Jurkat, Clone E6-1 (cell line): ENCODE data around the gene SPATA20.

Source experiments
- DNase-seq: peaks from one replicate; pipeline ENCODE4 v3.0.0-alpha.2; 2011; ENCODE audit warnings: low read depth, low spot score
- H3K4me3 ChIP-seq: 2 replicates; pipeline ENCODE4 v1.5.1; 2011; ENCODE audit warnings: mild to moderate bottlenecking, low read length, control low read depth, moderate library complexity

The SPATA20 gene

GRCh38 chr17:50537721-50538548 is 9.0 kb upstream of the SPATA20 start:
- no peak for DNase-seq
- no peak overlapping the region for H3K4me3 ChIP-seq

- H3K4me3 ChIP-seq, result no peak overlapping the region
- no peak for DNase-seq
Measured at GRCh38 chr17:50538549-50539410, 8.2 kb upstream of the SPATA20 start.

- H3K4me3 ChIP-seq, result no peak overlapping the region
- no peak for DNase-seq
Measured at GRCh38 chr17:50539762-50540559, 7.0 kb upstream of the SPATA20 start.

- H3K4me3 ChIP-seq, result no peak overlapping the region
- no peak for DNase-seq
Measured at GRCh38 chr17:50540560-50541401, 6.2 kb upstream of the SPATA20 start.

GRCh38 chr17:50541402-50541715 is 5.6 kb upstream of the SPATA20 start:
- DNase-seq, result no peak
- peak overlapping the region; percentile 67 for H3K4me3 ChIP-seq

GRCh38 chr17:50541716-50542688 is 5.0 kb upstream of the SPATA20 start:
- DNase-seq, result peak; percentile 45
- H3K4me3 ChIP-seq, result peak overlapping the region; percentile 67

- peak overlapping the region; percentile 67 for H3K4me3 ChIP-seq
- no peak for DNase-seq
Measured at GRCh38 chr17:50542795-50543774, 3.9 kb upstream of the SPATA20 start.

GRCh38 chr17:50544516-50544915 is 2.5 kb upstream of the SPATA20 start:
- no peak overlapping the region for H3K4me3 ChIP-seq
- DNase-seq, result no peak

- DNase-seq, result no peak
- no peak overlapping the region for H3K4me3 ChIP-seq
Measured at GRCh38 chr17:50545311-50545710, 1.7 kb upstream of the SPATA20 start.

- H3K4me3 ChIP-seq, result peak overlapping the region; percentile 10; the same call in 1 of the 2 replicates
Measured at GRCh38 chr17:50546701-50547034, 306 bp upstream of the SPATA20 start.

GRCh38 chr17:50547736-50548083 is 736 bp downstream of the SPATA20 start:
- DNase-seq, result no peak
- H3K4me3 ChIP-seq, result peak overlapping the region; percentile 55

More at GRCh38 chr17:50546701-50547034, 306 bp upstream of the SPATA20 start:
- DNase-seq, result no peak

GRCh38 chr17:50548831-50549230 is 1.9 kb downstream of the SPATA20 start:
- H3K4me3 ChIP-seq, result no peak overlapping the region
- no peak for DNase-seq

- no peak for DNase-seq
- no peak overlapping the region for H3K4me3 ChIP-seq
Measured at GRCh38 chr17:50549256-50549941, 2.4 kb downstream of the SPATA20 start.

- H3K4me3 ChIP-seq, result no peak overlapping the region
- DNase-seq, result no peak
Measured at GRCh38 chr17:50549969-50550368, 3.0 kb downstream of the SPATA20 start.

- no peak for DNase-seq
- H3K4me3 ChIP-seq, result no peak overlapping the region
Measured at GRCh38 chr17:50550661-50551432, 3.9 kb downstream of the SPATA20 start.
